Measurements from ENCODE around the gene PARVB. TPM values are rescaled to one million over a fixed set of nuclear protein-coding genes. Genes with fewer than 3 reads are reported as not detected.

The PARVB gene
- polyA plus RNA-seq, 1 experiment = 49.5 TPM

GRCh38 chr22:43994006-43994405, 30.1 kb upstream of the PARVB start:
- no peaks in the 10 kb centered on the region for H3K27me3 ChIP-seq (ENCODE audit: control insufficient read depth, insufficient read depth, low read length)
- TF ChIP-seq CTCF (IDR thresholded peaks at IDR 0.05; ENCODE audit: low read depth, low read length) = no peak
- POLR2A ChIA-PET = no interaction called here
- H3K27ac ChIP-seq (ENCODE audit: low read depth, low read length) = no peak overlapping the region
- CTCF ChIA-PET = interaction anchor here (0.7 to 5.2 kb wide), 37 partner anchors 8 to 691 kb away, joined by 3 to 143 read pairs (median 5); no protein-coding TSS in a partner anchor
- H3K4me3 ChIP-seq (ENCODE audit: low read depth, low read length) = no peak overlapping the region
- no peaks in the 10 kb centered on the region for H3K9me3 ChIP-seq (ENCODE audit: control insufficient read depth, insufficient read depth, low read length)
- no peak for DNase-seq (ENCODE audit: low read depth, low spot score)

GRCh38 chr22:43994416-43994815, 29.7 kb upstream of the PARVB start:
- POLR2A ChIA-PET = no interaction called here

GRCh38 chr22:43995057-43995685, 28.9 kb upstream of the PARVB start:
- POLR2A ChIA-PET = no interaction called here
- Histone ChIP-seq H3K27me3 (ENCODE audit: control insufficient read depth, insufficient read depth, low read length) (no peaks in the 10 kb centered on the region), H3K4me3 (ENCODE audit: low read depth, low read length) (no peak overlapping the region), H3K9me3 (ENCODE audit: control insufficient read depth, insufficient read depth, low read length) (no peaks in the 10 kb centered on the region), H3K27ac (ENCODE audit: low read depth, low read length) (no peak overlapping the region)
- DNase-seq (ENCODE audit: low read depth, low spot score) = no peak
- CTCF ChIA-PET = interaction anchor here (1.8 to 5.2 kb wide), 3 partner anchors 90 to 631 kb away, joined by 5 to 143 read pairs (median 110); no protein-coding TSS in a partner anchor
- TF ChIP-seq CTCF (IDR thresholded peaks at IDR 0.05; ENCODE audit: low read depth, low read length) = no peak

More at GRCh38 chr22:43994416-43994815, 29.7 kb upstream of the PARVB start:
- no peak overlapping the region for H3K4me3 ChIP-seq (ENCODE audit: low read depth, low read length)
- no peak for DNase-seq (ENCODE audit: low read depth, low spot score)
- no peaks in the 10 kb centered on the region for H3K27me3 ChIP-seq (ENCODE audit: control insufficient read depth, insufficient read depth, low read length)
- H3K9me3 ChIP-seq (ENCODE audit: control insufficient read depth, insufficient read depth, low read length) = no peaks in the 10 kb centered on the region
- TF ChIP-seq CTCF (IDR thresholded peaks at IDR 0.05; ENCODE audit: low read depth, low read length) = no peak
- H3K27ac ChIP-seq (ENCODE audit: low read depth, low read length) = no peak overlapping the region
- CTCF ChIA-PET = interaction anchor here (1.2 to 5.2 kb wide), 9 partner anchors 10 to 691 kb away, joined by 3 to 143 read pairs (median 10); no protein-coding TSS in a partner anchor

GRCh38 chr22:43995798-43996169, 28.3 kb upstream of the PARVB start:
- H3K27ac ChIP-seq (ENCODE audit: low read depth, low read length) = no peak overlapping the region
- TF ChIP-seq CTCF (IDR thresholded peaks at IDR 0.05; ENCODE audit: low read depth, low read length) = no peak
- H3K9me3 ChIP-seq (ENCODE audit: control insufficient read depth, insufficient read depth, low read length) = no peaks in the 10 kb centered on the region
- ChIA-PET POLR2A (no interaction called here), CTCF (interaction anchor here (5.2 kb wide), 1 partner anchor 630 kb away, joined by 143 read pairs; no protein-coding TSS in a partner anchor)
- no peaks in the 10 kb centered on the region for H3K27me3 ChIP-seq (ENCODE audit: control insufficient read depth, insufficient read depth, low read length)
- no peak for DNase-seq (ENCODE audit: low read depth, low spot score)
- H3K4me3 ChIP-seq (ENCODE audit: low read depth, low read length) = no peak overlapping the region

GRCh38 chr22:43996170-43996980, 27.7 kb upstream of the PARVB start:
- TF ChIP-seq CTCF (IDR thresholded peaks at IDR 0.05; ENCODE audit: low read depth, low read length) = no peak
- Histone ChIP-seq H3K27me3 (ENCODE audit: control insufficient read depth, insufficient read depth, low read length) (no peaks in the 10 kb centered on the region), H3K27ac (ENCODE audit: low read depth, low read length) (no peak overlapping the region), H3K9me3 (ENCODE audit: control insufficient read depth, insufficient read depth, low read length) (no peaks in the 10 kb centered on the region), H3K4me3 (ENCODE audit: low read depth, low read length) (no peak overlapping the region)
- ChIA-PET CTCF (interaction anchor here (5.2 kb wide), 1 partner anchor 630 kb away, joined by 143 read pairs; no protein-coding TSS in a partner anchor), POLR2A (interaction anchor here (0.6 kb wide), 1 partner anchor 146 kb away, joined by 4 read pairs; no protein-coding TSS in a partner anchor)
- no peak for DNase-seq (ENCODE audit: low read depth, low spot score)

Data from AG04450 (cell line).